Tibial nerve (tissue), 3 donors: ENCODE measurements around the gene OSTM1.

ENCODE experiments used
- CTCF ChIP-seq, 5 experiments: fragments of 200-600 bp in 3 of 5; fragments of 450-650 bp in 2 of 5; sonication (generic) in 3 of 5; IDR thresholded peaks; one replicate each; pipeline ENCODE4 v1.5.1; 2016 to 2019; ENCODE audit warnings: antibody characterized with exemption in 5 of 5, mild to moderate bottlenecking in 3 of 5, moderate library complexity in 2 of 5
- POLR2A ChIP-seq, 2 donors: fragments of 450-650 bp; IDR thresholded peaks; one replicate each; pipeline ENCODE4 v1.6.1; 2017; ENCODE audit warnings: antibody characterized with exemption in 2 of 2, mild to moderate bottlenecking in 2 of 2, moderate library complexity in 2 of 2

DNA sequence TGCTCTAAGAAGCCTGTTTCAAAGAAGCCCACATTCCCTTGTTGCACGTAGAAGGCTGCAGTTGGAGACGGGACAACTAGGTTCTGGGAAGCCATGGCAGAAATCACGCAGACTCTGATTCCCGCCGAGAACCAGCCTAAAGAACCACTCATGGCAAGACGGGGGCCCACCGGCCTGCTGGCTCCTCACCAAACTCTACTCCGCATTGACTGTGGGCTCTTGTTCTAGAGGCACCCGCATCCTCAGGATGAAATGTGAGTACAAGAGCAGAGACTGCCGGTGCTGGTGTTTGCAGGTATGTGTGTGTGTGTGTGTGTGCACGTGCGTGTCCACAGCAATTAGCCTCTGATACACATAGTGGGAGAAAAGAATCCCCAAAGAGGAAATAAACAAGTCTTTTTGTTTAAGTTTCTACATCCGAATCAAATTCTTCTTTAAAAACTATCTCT, 49.0 kb upstream of the OSTM1 start:
- TF ChIP-seq CTCF (IDR thresholded peaks at IDR 0.05) (no peak), POLR2A (IDR thresholded peaks at IDR 0.05) (no peak)
